GM21529 (cell line): ENCODE data around the gene GPR143.
"Not testable (repeated sequence)": the region's sequence is repeated elsewhere in the genome, so short reads cannot be mapped to it uniquely, and the experiment has no call there.

Experiments
- ATAC-seq: cut with Tn5 transposase; IDR thresholded peaks from one replicate; pipeline ENCODE4 v1.9.1; 2021; ENCODE audit not compliant: unreplicated experiment

The GPR143 gene

GRCh38 chrX:9770319-9770718 lies 4.7 kb upstream of the GPR143 start:
- ATAC-seq = no peak

GRCh38 chrX:9768321-9768839 lies 2.7 kb upstream of the GPR143 start:
- not testable (repeated sequence) for ATAC-seq

- ATAC-seq = no peak
These were observed 1.7 kb upstream of the GPR143 start for GRCh38 chrX:9767375-9767774.

- no peak for ATAC-seq
These were observed 443 bp downstream of the GPR143 start for GRCh38 chrX:9765072-9765736.

GRCh38 chrX:9759337-9759736 lies 6.3 kb downstream of the GPR143 start:
- ATAC-seq = no peak

GRCh38 chrX:9758021-9758638 lies 7.5 kb downstream of the GPR143 start:
- ATAC-seq = no peak

- no peak for ATAC-seq
These were observed 8.3 kb downstream of the GPR143 start for GRCh38 chrX:9757366-9757765.

GRCh38 chrX:9749146-9749692 lies 16.4 kb downstream of the GPR143 start:
- ATAC-seq = no peak

- ATAC-seq = no peak
These were observed 18.0 kb downstream of the GPR143 start for GRCh38 chrX:9747644-9748043.

- ATAC-seq = no peak
These were observed 19.3 kb downstream of the GPR143 start for GRCh38 chrX:9746148-9746888.

- ATAC-seq = no peak
These were observed 20.1 kb downstream of the GPR143 start for GRCh38 chrX:9745417-9746115.

GRCh38 chrX:9739130-9739529 lies 26.5 kb downstream of the GPR143 start:
- ATAC-seq = no peak

- no peak for ATAC-seq
These were observed 27.5 kb downstream of the GPR143 start for GRCh38 chrX:9738151-9738550.

- no peak for ATAC-seq
These were observed 28.3 kb downstream of the GPR143 start for GRCh38 chrX:9737363-9737762.

GRCh38 chrX:9730752-9731151 lies 34.9 kb downstream of the GPR143 start:
- peak; percentile 64 for ATAC-seq

GRCh38 chrX:9730078-9730477 lies 35.6 kb downstream of the GPR143 start:
- no peak for ATAC-seq

- no peak for ATAC-seq
These were observed 36.3 kb downstream of the GPR143 start for GRCh38 chrX:9729171-9729885.

GRCh38 chrX:9728261-9728660 lies 37.4 kb downstream of the GPR143 start:
- ATAC-seq = no peak

GRCh38 chrX:9724711-9725110 lies 40.9 kb downstream of the GPR143 start:
- ATAC-seq = no peak

- no peak for ATAC-seq
These were observed 48.3 kb downstream of the GPR143 start for GRCh38 chrX:9717376-9717775.
